ENCODE measurements around the gene LRRC23.
A peak's percentile ranks its signal among the peaks of the same experiment; 100 is the strongest.

LRRC23 gene

DNA sequence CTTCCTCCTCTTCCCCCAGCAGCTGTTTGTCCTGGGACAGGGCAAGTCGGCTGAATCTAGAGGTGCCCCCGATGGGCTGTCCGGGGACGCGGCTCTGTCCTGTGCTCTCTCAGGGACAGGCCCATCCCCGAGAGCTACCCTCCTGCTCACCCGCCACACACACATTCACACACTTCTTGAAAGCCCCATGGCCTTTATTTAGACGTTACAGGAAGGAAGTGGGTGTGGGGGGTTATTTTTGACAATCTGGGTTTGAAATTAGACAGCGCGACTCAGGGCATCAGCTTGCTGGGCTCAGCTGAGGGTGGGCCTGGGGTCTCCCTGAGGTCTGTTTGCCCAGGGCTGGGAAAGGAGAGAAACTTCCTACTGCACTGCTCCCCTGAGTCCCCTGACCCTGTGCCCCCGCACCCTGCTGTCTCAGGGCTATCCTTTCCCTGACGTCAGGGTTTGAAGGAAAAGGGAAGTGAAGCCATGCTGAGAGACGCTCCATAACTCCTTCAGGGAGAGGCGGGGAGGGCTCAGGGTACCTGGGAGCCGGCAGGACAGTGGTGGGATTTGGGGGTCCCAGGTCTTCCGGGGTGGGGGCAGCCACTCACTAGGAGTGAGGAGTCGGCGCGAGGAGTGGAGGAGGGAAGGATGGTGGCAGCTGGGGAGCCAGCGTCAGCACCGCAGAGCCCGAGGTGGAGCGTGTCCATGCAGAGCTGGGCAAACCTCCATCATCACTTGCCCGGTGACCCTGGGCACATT is 54.6 kb downstream of the LRRC23 start:
- DNase-seq, result peak; percentile 91

DNA sequence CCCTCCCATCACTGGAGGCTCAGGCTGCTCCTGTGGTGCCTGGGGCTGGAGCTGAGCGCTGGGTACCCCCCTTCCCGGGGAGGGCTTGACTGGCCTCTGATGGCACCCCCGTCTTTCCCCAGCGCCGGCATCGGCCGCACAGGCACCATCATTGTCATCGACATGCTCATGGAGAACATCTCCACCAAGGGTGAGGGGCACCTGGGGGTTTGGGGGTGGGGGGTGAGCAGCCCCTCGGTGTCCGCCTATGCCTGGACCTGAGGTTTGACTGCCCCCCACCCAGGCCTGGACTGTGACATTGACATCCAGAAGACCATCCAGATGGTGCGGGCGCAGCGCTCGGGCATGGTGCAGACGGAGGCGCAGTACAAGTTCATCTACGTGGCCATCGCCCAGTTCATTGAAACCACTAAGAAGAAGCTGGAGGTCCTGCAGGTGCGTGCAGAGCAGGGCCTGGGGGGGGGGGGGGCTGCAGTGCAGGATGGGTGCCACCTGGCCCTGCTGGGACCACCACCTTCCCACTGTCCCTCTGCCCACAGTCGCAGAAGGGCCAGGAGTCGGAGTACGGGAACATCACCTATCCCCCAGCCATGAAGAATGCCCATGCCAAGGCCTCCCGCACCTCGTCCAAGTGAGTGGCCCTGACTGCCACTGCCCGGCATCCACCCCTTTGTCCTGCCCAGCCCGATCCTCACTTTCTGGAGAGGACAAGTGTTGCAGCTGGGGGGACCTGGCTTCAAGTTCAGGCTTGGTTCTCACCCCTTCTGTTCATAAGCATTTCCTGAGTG is 55.4 kb downstream of the LRRC23 start:
- DNase-seq, result no peak

DNA sequence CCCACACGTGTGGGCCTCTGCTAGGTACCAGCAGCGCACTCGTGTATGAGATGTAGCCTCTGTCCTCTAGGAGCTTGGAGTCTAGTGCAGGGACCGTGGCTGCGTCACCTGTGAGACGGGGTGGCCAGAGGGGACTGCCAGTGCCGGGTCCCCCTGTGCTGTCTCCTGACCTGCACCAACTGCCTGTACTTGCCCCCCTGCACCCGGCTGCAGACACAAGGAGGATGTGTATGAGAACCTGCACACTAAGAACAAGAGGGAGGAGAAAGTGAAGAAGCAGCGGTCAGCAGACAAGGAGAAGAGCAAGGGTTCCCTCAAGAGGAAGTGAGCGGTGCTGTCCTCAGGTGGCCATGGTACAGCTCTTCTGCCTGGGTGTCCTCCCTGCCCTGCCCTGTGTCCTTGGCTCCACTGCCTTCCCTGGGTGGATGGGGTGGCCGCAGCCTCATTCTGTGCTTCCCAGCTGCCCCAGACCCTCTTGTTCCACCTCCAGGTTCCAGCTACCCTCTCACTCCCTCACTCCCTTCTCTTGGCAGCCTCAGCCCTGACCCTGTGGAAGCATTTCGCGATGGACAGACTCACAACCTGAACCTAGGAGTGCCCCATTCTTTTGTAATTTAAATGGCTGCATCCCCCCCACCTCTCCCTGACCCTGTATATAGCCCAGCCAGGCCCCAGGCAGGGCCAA is 56.1 kb downstream of the LRRC23 start:
- peak; percentile 60 for DNase-seq

GRCh38 chr12:6961278-6961694 is 56.7 kb downstream of the LRRC23 start:
- DNase-seq, result peak; percentile 94

DNA sequence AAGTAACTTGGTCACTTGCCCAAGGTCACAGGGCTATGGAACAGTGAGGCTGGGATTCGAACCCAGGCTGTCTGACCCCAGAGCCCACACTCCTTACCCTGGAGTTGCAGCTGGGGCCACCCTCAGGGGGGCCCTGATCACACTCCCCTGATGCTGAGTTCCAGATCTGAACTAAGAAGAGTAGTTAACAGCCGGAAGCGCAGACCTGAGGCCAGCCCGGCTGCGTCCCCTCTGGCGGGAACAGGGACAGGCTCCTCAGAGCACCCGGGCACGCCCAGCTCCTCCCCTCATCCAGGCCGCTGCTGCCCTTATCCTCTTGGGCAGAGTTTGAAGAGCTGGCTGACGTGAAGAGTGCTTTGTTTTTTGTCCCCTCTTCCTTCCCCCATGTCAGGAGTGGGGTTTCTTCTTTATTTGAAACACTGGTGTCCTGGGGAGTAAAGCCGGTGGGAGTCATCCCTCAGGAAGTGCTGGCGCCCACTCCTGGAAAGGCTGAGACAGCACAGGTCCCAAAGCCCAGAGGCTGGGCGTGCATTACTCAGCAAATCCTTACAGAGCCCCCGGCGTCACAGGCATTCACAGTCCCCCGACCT is 57.2 kb downstream of the LRRC23 start:
- DNase-seq, result no peak

DNA sequence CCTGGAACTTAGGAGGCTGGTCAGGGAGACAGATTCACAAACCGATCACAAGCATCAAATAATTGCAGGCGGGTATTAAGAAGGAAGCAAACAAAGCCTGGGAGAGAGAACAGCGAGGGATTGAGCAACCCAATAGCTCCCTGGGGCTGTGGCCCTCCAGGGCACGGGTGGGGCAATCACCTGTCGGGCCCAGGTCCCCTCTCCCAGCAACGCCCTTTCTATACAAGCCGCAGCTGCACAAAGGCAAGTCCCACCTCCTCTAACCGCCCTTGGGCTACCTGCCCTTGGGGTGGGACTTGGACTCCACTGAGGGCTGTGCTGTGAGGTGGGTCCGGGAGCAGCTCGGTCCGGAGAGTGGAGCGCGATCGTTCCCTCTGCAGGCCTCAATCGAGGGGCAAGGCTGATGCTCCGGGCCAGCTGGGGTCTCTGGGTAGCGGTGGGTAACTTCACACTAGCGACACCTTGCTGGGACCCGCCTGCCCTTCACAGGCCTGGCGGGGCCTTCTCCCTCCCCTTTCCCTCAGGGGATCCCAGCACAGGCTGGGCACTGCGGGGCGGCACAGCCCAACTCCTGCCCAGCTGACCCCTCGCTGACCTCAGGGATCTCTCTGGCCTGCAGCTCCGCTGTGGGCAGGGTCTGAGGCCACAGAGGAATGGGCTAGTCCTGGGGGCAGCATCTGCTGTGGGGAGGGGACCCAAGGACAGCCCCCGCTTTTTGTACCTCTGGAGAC is 57.8 kb downstream of the LRRC23 start:
- DNase-seq, result no peak

DNA sequence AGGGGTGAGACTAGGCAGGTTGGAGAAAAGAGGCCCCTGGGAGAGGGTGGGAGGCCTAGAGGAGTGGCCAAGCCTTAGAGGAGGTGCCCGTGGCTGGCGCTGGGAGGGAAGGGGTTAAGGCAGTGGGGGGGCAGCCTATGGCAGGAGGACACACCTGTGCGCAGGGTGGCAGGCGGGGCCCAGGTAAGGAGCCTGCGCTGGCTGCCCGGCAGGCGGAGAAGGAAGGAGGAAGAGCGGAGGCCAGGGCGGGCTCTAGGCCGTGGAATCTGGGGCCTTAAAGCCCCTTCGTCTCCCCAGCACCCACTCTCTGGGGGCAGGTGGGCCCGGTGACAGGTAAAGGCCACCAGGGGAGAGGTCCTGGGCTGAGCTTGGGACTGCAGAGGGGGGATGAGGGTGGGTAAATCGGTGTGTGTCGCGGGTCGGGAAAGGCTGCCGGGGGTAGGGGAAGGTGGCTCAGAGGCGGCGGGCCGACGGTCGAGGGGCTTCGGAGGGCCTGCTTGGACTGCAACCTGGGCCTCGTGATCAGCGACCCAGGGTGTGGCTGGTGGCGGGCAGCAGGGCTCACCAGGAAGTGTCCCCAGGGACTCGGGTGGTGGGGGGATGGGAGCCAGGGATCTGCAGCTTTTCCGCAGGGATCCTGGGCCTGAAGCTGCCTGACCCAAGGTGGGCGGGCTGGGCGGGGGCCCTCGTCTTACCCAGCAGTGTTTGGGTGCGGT is 58.6 kb downstream of the LRRC23 start:
- no peak for DNase-seq

Data from CD4-positive, alpha-beta T cell treated with Interleukin-10 for 1 hour (primary cell).